Adipocyte (in vitro differentiated cells): ENCODE results near the gene SLC45A1.

ENCODE experiments used
- DNase-seq: peaks from one replicate; pipeline ENCODE4 v3.0.0-alpha.2; 2015; ENCODE audit warnings: low read depth
- H3K27me3 ChIP-seq: replicated peaks from 2 replicates; pipeline ENCODE4 v1.7.0; 2013; ENCODE audit warnings: mild to moderate bottlenecking, low read length, moderate library complexity; ENCODE audit not compliant: control insufficient read depth, insufficient read depth
- H3K36me3 ChIP-seq: 2 replicates; pipeline ENCODE4 v1.7.0; 2013; ENCODE audit warnings: low read length, mild to moderate bottlenecking, moderate library complexity; ENCODE audit not compliant: control insufficient read depth, insufficient read depth, severe bottlenecking
- H3K4me1 ChIP-seq: 2 replicates; pipeline ENCODE4 v1.7.0; 2013; ENCODE audit warnings: mild to moderate bottlenecking, low read length, moderate library complexity; ENCODE audit not compliant: control insufficient read depth, insufficient read depth
- H3K4me3 ChIP-seq: 2 replicates; pipeline ENCODE4 v1.7.0; 2013; ENCODE audit warnings: mild to moderate bottlenecking, low read length, moderate library complexity
- H3K9ac ChIP-seq: 2 replicates; pipeline ENCODE4 v1.7.0; 2013; ENCODE audit warnings: mild to moderate bottlenecking, low read length, moderate library complexity
- H3K9me3 ChIP-seq: 2 replicates; pipeline ENCODE4 v1.7.0; 2013; ENCODE audit warnings: mild to moderate bottlenecking, low read length, moderate library complexity; ENCODE audit not compliant: control insufficient read depth

SLC45A1 gene

DNA sequence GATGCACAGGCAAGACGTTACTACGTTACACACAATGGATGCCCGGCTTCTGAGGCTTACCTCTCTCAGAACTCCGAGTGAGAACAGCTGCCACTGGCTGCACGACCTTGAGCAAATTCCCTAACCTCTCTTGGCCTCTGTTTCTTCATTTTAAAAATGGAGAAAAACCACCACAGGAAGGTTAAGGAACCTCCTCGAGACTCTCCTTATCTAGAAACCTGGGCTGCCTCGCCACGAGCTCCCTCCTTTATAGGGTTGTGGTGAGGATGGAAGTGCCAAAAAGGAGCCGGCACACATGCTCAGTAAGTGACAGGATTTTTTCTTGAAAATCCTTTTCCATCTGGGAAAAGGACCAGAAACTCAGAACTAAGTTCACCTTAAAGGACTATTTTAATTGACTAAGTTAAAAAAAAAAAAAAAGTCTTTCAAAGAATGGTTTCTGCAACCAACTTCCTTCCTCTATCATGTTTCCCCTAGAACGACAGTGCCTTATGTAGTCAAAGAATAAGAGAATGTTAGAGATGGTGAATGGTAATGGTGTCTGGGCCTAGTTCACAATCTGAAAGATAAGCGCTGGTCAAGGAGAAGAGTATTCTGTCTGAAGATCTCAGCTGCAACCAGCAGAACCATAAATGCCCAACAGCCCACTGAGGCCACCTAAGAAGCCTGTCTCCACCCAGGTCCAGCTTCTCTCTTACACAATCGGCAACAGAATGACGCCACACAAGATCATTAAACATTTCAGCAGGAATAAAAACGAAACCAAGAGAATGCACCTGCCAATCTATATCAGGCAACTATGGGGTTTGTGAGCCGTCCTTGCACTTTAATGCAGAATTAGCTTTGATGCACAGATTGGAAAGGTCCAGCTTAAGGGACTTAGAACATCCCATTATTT is 64.9 kb downstream of the SLC45A1 start:
- Histone ChIP-seq H3K4me3 (no peak overlapping the region), H3K9me3 (no peaks in the 10 kb centered on the region), H3K27me3 (no peaks in the 10 kb centered on the region), H3K4me1 (peaks cover 75% of the 10 kb centered on the region), H3K36me3 (peaks cover 61% of the 10 kb centered on the region), H3K9ac (no peak overlapping the region)
- DNase-seq: no peak

DNA sequence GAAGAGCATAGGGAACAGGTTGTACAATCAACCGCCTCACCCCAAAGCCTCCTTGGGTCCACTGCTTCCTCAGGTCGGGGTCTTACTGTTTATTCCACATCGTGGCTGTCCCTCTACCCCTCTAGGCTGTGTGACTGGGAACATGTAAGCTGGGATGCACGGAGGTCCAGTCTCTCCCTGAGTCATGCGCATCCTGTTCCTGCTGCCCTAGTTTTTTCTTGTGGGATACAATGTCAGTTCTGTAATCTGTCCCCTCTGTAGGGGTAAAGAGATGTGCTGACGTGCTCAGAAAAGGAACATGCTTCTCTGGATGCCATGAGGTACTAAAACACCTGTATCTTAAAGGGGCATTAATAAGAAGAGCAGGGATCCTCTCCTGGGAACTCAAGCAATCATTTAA is 66.2 kb downstream of the SLC45A1 start:
- Histone ChIP-seq H3K4me3 (no peak overlapping the region), H3K36me3 (peaks cover 69% of the 10 kb centered on the region)
- no peak for DNase-seq

DNA sequence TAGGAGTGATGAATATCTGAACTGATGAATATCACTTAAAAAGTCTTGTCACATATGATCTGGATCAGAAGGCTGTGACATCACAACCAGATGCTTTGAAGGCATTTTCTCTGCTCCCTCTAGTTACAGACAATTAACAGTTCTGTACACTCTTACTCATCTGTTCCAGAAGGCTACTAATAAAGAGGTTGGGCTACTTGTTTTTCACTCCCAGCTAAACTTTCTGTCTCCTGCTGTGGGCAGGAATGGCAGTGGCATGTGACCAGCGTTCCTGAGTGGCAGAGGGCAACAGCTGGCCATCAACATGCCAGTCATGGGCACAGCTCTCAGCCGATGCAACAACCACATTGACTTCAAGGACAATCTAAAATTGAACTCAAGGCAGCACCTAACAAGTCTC is 66.7 kb downstream of the SLC45A1 start:
- H3K4me1 ChIP-seq: peaks cover 57% of the 10 kb centered on the region
- no peaks in the 10 kb centered on the region for H3K9me3 ChIP-seq
- H3K27me3 ChIP-seq: no peaks in the 10 kb centered on the region
- peaks cover 69% of the 10 kb centered on the region for H3K36me3 ChIP-seq
- H3K4me3 ChIP-seq: no peak overlapping the region
- H3K9ac ChIP-seq: no peak overlapping the region
- DNase-seq: no peak

More for the DNA sequence above, 66.2 kb downstream of the SLC45A1 start:
- Histone ChIP-seq H3K9ac (no peak overlapping the region), H3K4me1 (peaks cover 62% of the 10 kb centered on the region), H3K9me3 (no peaks in the 10 kb centered on the region), H3K27me3 (no peaks in the 10 kb centered on the region)

DNA sequence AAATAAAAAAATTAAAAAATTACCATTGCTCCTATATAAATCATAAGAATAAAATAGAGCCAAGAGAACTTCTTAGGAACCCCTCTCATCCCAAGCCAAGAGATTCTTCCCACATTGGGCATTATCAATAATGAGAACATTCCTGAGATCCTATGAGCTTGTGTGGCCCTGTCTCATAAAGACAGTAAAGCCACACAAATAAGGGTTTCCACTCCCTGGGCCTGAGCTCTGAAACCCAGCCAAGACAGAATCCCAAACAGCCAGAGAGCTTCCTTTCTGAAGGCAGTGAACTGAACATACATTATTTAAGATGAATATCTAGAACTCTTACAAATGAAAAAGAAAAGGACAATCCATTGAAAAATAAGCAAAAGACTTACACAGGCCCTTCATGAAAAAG is 68.3 kb downstream of the SLC45A1 start:
- peak overlapping the region; percentile 9 for H3K9ac ChIP-seq
- no peak for DNase-seq
- H3K27me3 ChIP-seq: no peaks in the 10 kb centered on the region
- peaks cover 66% of the 10 kb centered on the region for H3K36me3 ChIP-seq
- H3K4me1 ChIP-seq: peaks cover 46% of the 10 kb centered on the region
- no peaks in the 10 kb centered on the region for H3K9me3 ChIP-seq
- H3K4me3 ChIP-seq: no peak overlapping the region

DNA sequence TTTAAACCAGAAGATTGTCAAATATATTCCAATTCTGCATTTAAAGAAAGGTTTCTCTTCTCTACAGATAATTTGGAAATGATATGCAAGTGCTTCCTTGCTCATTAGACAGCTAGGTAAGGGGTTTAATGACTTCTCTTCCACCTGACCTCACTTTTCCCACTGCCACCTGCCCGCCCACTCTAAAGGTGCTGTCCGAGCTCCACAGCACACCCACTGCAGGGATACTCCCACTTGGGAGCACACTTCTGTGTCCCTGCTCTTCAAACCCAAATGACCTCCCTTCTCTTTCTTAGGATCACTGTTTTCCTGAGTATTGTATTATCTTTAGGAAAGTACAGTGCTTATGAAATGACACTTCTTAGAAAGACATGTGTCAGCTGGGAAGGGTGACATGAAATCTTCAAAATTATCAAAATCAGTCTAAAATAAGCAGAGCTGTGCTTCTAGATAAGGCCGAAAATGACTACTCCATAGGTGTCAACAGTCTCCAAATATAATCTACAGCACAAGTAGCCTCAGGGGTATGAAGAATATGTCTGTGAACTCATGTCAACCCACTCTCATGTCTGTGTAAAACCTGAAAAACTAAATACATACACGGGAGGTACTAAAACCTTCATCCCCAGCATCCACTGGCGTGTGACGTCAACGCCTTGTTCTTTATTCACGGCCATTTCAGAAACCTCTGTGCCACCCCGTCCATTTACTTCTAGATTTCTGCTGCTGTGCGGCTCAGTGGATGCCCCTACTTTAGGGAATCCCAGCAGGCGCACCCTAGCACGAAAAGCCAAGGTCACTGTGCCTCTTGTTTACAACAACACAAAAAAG is 71.0 kb downstream of the SLC45A1 start:
- no peak overlapping the region for H3K4me3 ChIP-seq
- H3K27me3 ChIP-seq: no peaks in the 10 kb centered on the region
- H3K36me3 ChIP-seq: peaks cover 64% of the 10 kb centered on the region
- no peak for DNase-seq
- peaks cover 48% of the 10 kb centered on the region for H3K4me1 ChIP-seq
- no peaks in the 10 kb centered on the region for H3K9me3 ChIP-seq
- H3K9ac ChIP-seq: no peak overlapping the region

DNA sequence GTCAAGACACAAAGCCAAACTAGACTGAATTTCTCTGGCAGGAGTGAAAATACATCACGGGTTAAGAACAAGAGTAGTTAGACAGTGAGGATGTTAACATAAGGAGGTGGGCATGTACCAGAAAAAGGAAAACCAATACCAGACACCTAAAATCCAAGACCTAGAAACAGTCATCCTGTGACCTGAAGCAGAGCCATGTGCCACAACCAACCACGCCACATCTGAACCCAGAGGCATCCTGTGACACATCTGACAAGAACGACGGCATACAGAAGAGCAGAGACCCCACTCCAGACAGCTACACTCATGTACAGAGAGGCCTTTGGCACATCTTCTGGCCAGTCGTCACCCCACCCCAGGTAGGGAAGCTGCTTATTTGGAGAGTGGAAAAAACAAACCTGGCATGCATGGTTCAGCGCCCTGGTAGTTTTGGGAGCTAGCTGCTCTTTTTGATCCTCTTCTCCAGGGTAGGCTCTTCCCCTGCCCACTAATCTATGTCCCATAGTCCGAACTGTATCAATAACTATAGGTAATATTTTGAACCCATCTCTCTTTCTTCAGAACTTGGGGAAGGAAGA is 72.1 kb downstream of the SLC45A1 start:
- Histone ChIP-seq H3K27me3 (no peaks in the 10 kb centered on the region), H3K4me1 (peaks cover 50% of the 10 kb centered on the region), H3K4me3 (no peak overlapping the region), H3K9me3 (no peaks in the 10 kb centered on the region), H3K9ac (no peak overlapping the region), H3K36me3 (peaks cover 62% of the 10 kb centered on the region)
- no peak for DNase-seq

DNA sequence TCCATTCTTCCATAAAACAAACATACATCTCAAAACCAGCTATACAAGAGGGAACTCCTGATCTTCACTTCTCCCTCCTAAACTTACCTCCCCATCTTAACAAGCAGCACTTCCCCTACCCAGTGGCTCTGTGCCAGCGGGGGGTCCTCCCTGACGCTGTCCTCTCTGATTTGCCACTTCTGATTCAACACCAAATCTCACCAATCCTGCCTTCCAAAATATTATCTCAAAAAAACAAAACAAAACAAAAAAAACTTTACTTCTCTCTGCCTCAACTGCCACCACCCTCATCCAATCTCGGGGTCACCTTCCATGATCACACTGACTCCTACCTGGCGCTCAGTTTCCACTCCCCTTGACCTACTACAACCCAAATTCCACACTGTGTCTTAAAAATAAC is 72.8 kb downstream of the SLC45A1 start:
- H3K4me3 ChIP-seq: no peak overlapping the region
- H3K9ac ChIP-seq: no peak overlapping the region
- H3K27me3 ChIP-seq: no peaks in the 10 kb centered on the region
- H3K9me3 ChIP-seq: no peaks in the 10 kb centered on the region
- peaks cover 56% of the 10 kb centered on the region for H3K4me1 ChIP-seq
- peaks cover 62% of the 10 kb centered on the region for H3K36me3 ChIP-seq
- DNase-seq: no peak

DNA sequence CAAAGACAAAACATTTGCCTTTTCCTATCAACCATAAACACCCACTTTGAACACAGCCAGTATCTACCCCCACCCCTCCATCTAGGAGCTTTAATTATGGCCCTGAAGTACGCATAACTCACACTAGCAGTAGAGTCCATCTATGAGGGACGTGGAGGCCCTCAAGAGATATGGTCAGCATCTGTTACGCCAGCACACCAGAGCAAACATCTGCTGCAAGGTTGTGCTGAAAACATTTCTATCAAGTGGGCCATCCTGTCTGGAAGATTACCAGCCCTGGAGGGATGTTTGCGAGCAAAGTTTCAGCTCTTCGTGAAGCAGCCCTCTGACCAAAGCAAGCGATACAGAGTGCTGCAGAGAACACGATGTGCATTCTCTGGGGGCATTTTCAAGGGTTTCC is 74.6 kb downstream of the SLC45A1 start:
- peaks cover 65% of the 10 kb centered on the region for H3K36me3 ChIP-seq
- H3K9ac ChIP-seq: peak overlapping the region; percentile 18
- H3K4me3 ChIP-seq: no peak overlapping the region
- H3K4me1 ChIP-seq: peaks cover 58% of the 10 kb centered on the region
- no peaks in the 10 kb centered on the region for H3K27me3 ChIP-seq
- no peak for DNase-seq
- no peaks in the 10 kb centered on the region for H3K9me3 ChIP-seq
